GM18498 (cell line): ENCODE results near the gene MEF2A.
A peak's percentile ranks its signal among the peaks of the same experiment; 100 is the strongest.
"Not testable (repeated sequence)": the region's sequence is repeated elsewhere in the genome, so short reads cannot be mapped to it uniquely, and the experiment has no call there.

ENCODE experiments used
- ATAC-seq: cut with Tn5 transposase; IDR thresholded peaks from one replicate; pipeline ENCODE4 v1.9.1; 2021; ENCODE audit warnings: mild to moderate bottlenecking, moderate library complexity; ENCODE audit not compliant: unreplicated experiment

MEF2A gene

DNA sequence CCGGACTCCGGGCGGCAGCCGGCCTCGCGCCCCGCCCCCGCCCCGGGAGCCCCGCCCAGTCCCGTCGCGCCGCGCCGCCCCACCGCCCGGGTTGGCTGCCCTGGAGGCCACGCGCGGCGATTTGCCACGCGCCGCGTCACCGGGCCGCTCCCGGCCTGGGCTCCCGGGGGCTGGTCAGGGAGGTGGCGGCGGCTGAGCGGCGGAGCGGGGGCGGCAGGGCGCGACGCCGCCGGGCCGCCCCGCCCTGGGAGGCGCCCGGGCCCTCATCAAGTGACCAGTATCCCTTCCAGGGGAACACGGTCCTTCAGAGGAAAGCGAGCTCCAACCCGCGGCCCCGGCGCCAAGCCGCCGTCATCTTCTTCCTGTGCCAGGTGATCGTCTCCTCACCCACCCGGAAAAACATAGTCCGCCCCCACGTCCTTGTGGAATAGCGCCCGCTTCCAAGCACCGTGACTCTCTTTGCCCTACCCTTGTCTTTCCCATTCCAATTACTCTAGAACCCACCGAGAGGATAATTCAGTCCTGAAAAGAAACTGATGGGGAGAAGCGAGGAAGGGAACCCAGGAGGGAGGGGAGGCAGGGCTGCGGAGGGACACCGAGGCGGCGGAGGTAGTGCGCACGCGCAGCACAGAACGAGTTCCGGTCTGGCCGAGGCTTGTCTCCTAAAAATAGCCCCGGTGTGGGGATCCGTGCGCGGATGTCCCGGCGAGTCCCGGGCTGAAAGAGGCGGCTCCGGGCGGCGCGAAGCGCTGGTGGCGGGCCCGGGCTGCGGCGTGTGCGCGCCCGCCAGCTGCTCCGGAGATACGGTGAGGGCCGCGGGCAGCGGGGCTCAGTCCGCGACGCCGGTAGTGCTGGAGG lies at the start of gene MEF2A:
Gene MEF2A (plus strand): TSS at position 686 of the 858 bp plus-strand sequence. CDS start 67,136 bp downstream, outside the sequence.
- peak; percentile 68 for ATAC-seq

- no peak for ATAC-seq
These were observed 47.6 kb upstream of the MEF2A start for GRCh38 chr15:99518191-99518590.

DNA sequence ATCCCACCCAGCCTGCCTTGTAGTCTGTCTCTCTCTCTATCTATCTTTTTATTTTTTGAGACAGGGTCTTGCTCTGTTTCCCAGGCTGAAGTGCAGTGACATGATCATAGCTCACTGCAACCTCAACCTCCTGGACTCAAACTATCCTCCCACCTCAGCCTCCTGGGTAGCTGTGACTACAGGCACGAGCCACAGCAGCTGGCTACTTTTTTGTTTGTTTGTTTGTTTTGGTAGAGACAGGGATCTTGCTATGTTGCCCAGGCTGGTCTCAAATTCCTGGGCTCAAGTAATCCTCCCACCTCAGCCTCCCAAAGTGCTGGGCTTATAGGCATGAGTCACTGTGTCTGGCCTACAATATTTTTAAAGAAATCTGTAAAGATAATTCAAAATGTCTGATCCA lies 46.4 kb upstream of the MEF2A start:
- ATAC-seq = not testable (repeated sequence)

DNA sequence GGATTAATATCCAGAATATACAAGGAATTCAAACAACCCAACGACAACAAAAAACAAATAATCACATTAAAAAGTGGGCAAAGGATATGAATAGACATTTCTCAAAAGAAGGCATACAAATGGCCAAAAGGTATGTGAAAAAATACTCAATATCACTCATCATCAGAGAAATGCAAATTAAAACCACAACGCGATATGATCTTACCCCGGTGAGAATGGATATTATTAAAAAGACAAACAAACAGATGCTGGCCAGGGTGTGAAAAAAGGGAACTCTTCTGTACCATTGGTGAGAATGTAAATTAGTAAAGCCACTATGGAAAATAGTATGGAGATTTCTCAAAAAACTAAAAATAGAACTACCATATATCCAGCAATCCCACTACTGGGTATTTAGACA lies 43.5 kb upstream of the MEF2A start:
- no peak for ATAC-seq

DNA sequence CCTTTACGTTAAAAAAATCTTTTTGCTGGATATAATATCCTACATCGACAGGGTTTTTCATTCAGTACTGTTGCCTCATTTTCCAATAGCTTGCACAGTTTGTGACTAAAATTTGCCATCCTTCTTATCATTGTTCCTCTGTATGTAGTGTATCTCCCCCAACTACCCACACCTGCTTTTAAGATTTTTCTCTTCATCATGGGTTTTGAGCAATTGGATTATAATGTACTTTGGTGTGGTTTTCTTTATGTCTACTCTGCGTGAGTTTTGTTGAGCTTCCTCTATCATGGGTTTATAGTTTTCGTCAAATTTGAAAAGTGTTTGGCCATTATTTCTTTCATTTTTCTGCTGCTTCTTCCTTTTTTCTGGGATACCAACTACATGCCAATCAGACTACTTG lies 39.6 kb upstream of the MEF2A start:
- no peak for ATAC-seq

DNA sequence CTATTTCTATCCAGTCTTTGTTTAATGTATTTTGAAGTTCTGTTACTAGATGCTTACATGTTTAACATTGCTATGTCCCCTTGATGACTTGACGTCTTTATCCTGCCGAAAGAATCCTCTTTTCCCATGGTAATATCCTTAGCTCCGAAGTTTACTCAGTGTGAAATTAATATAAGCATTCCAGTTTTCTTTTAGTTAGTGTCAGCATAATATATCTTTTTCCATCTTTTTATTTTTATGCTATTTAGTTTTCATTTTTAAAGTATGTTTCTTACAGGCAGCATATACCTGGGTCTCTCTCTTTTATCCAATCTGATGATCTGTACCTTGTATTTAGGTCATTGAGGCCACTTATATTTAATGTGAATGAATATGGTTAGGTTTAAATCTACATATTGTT lies 39.1 kb upstream of the MEF2A start:
- ATAC-seq = no peak

DNA sequence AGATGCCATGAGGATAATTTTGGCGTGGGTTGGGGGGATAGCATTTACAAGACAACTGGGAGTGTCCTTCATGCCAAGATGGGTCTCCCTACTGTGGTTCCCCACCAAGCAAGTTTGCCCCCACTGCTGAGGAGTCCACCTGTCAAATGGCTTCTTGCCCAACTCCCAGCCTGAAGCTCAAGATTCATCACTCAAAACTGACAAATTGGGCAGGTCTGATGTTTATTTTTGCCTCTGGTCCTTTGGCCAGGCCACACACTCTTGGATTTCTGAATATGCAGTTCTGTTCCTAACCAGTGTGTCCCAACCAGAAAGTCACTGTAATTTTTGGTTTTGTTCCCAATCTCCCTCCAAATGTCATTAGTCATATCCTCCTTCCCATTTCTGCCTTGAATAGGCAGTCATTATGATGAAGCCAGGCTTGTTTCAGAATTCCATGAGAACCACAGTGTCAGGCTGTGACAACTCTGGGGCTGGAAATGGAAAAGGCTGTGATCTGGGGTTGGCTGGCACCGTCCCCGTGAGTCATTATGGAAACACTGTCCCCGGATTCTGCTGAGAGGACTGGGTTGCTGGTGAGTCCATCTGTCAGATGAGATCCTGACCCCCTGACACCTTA lies 29.3 kb upstream of the MEF2A start:
- no peak for ATAC-seq

GRCh38 chr15:99537344-99537743 lies 28.4 kb upstream of the MEF2A start:
- no peak for ATAC-seq

DNA sequence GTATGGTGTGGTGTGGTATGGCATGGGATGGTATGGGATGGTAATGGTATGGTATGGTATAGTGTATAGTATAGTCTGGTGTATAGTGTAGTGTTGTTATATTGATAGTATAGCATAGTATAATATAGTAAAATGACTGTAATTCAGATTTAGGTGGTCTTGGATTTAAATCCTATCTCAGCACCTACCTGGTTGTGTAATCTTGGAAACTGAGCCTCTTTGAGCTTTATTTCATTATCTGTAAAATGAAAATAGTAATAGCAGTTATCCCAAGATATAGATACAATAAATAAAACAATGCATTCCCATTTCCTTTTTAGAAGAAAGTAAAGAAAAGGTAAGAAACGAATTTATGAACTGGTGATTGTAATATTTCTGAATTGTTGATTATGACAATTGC lies 27.5 kb upstream of the MEF2A start:
- ATAC-seq = no peak

- no peak for ATAC-seq
These were observed 23.0 kb upstream of the MEF2A start for GRCh38 chr15:99542828-99543227.

- no peak for ATAC-seq
These were observed 20.2 kb upstream of the MEF2A start for GRCh38 chr15:99545605-99546004.

- no peak for ATAC-seq
These were observed 19.2 kb upstream of the MEF2A start for GRCh38 chr15:99546441-99547100.

- ATAC-seq = no peak
These were observed 18.3 kb upstream of the MEF2A start for GRCh38 chr15:99547517-99547916.

DNA sequence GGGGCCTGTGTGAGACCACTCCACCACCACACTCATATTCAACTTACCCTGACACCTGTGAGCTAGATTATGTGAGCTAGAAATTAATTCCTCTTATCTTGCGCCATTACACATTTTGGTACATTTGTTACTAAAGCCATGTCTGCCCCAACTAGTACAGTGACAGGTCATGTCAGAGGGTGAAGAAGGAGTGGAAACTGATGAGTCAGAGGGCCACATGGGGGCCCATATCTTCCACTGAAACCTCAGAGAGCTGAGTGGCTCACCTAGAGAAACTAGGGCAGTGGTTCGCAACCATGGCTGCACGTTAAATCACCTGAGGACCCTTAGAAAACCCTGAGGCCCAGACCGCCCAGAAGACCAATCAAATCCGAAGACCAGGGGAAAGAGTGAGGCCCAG lies 15.7 kb upstream of the MEF2A start:
- ATAC-seq = no peak

DNA sequence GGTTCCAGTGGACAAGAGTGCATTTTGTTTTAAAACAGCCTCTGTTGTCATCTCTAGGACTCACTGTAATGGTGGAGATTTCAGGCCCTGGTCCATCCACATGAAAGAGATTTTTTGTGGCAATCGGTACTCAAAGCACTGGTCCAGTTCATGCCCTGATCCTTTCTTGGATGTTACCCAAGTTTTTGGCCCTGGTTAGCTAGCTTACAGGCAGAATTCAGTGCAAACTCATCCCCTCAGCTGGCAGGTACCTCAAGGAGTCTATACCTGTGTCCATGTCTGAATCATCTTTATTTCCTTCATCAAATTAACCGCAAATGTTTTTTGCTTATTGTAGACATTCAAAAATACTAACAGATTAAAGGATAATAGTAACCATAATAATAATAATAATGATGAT lies 13.7 kb upstream of the MEF2A start:
- ATAC-seq = no peak

- no peak for ATAC-seq
These were observed 10.8 kb upstream of the MEF2A start for GRCh38 chr15:99554880-99555488.

DNA sequence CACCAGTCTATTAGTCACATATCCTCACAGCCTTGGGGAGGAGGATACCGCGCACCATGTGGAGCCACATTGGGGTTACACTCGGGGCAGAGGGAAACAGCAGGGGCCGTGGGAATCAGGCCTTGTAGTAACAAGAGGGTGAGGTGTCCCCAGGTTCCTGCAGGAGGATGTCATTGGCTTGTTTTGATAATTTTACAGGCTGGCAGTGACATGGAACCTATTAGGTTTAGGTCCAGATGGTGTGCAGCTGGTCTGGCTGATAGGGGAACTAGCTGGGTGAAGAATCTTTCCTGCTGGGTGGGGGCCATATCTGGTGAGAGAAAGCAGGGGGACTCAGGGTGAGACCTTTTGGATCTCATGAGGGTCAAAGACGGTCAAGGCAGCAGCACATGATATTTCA lies 9.8 kb upstream of the MEF2A start:
- no peak for ATAC-seq

GRCh38 chr15:99556578-99556977 lies 9.2 kb upstream of the MEF2A start:
- ATAC-seq = no peak

DNA sequence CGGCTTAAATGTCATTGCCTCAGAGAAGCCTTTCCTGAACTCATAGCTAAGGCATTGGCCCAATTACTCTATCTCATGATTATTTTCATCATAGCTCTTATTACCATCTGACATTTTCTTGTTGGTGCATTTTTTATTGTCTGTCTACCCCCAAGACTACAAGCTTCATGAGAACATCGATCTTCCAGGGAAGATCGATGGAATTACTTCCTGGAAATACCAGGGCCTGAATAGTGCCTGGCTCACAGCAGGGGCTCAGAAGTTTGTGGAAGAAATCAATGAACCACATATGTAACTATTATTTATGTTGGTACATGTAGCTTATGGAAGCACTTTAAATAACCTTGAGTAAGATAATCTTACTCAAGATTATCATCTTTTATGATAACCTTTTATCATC lies 7.7 kb upstream of the MEF2A start:
- ATAC-seq = no peak

- ATAC-seq = no peak
These were observed 7.2 kb upstream of the MEF2A start for GRCh38 chr15:99558571-99558970.

DNA sequence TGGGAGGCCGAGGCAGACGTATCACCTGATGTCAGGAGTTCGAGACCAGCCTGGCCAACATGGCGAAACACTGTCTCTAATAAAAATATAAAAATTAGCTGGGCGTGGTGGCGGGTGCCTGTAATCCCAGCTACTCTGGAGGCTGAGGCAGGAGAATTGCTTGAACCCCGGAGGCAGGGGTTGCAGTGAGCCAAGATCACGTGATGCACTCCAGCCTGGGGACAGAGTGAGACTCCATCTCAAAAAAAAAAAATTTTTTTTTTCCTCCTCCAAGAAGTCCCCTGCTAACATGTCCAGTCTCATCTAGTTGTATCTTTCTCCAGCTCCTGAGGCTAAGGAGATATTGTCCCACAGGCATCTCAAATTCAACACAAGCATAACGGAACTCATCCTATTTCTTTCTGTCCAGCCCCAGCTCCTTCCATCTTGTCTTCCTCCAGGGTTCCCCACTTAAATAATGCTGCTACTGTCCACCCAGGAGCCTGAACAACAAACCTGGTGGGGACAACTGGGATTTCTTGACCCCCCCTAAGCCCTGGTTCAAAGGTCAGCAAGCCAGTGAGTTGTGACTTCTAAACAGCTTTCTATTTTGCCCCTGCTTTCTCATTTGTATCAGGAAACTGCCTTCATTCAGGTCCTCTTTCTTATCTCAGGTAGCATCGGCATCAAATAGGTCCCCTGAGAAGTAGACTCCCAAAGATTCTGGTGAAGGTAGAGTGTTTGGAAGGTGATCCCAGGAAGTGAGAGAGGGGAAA lies 4.1 kb upstream of the MEF2A start:
- ATAC-seq = no peak
